C4-2B (cell line): ENCODE results near the gene JAM2.

Experiments used
- H3K27ac ChIP-seq: fragments of 450-650 bp; 2 replicates; pipeline ENCODE4 v1.5.1; 2017
- ZFX ChIP-seq: fragments of 450-650 bp; IDR thresholded peaks from 2 replicates; pipeline ENCODE4 v1.6.1; 2017
- TF ChIP-seq, protein P1 (sequence below): fragments of 450-650 bp; conservative IDR thresholded peaks from 2 replicates; pipeline ENCODE4 v1.5.1; 2017; ENCODE audit warnings: mild to moderate bottlenecking

JAM2 gene

DNA sequence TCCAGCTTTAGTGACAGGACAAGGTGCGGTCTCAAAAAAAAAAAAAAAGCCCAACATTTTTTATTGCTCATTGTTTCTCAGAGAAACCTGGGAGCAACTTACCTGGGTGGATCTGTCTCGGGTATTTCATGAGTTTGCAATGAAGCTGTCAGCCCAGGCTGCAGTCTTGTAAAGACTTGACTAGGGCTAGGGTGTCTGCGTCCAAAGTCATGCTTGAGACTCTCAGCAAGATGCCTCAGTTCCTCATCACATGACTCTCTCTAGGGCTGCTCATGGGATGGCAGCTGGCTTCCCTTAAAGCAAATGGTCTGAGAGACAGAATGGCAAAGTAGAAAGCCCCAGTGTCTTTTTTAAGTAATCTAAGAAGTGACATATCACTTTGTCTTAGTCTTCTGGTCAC is 103.8 kb downstream of the JAM2 start:
- no peak overlapping the region for H3K27ac ChIP-seq
- TF ChIP-seq, protein P1, sequence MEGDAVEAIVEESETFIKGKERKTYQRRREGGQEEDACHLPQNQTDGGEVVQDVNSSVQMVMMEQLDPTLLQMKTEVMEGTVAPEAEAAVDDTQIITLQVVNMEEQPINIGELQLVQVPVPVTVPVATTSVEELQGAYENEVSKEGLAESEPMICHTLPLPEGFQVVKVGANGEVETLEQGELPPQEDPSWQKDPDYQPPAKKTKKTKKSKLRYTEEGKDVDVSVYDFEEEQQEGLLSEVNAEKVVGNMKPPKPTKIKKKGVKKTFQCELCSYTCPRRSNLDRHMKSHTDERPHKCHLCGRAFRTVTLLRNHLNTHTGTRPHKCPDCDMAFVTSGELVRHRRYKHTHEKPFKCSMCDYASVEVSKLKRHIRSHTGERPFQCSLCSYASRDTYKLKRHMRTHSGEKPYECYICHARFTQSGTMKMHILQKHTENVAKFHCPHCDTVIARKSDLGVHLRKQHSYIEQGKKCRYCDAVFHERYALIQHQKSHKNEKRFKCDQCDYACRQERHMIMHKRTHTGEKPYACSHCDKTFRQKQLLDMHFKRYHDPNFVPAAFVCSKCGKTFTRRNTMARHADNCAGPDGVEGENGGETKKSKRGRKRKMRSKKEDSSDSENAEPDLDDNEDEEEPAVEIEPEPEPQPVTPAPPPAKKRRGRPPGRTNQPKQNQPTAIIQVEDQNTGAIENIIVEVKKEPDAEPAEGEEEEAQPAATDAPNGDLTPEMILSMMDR, result no peak
- TF ChIP-seq ZFX, result no peak

DNA sequence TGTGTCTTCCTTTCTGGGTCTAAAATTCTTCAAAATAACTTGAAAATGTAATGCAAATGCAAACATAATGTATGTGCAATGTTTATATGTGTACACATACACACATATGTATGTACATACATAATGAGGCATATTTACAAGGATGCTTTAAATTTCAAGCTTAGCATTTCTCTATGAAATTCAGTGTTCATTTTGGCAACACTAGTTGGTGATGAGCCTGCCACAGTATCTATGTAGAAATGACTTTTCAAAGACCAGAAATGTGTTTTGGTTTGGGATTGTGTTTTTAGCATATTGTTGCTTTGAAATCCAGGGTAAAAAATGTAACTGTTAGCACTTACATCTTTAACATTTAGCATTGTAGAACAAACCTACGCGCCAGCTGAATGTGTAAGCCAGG is 105.8 kb downstream of the JAM2 start:
- no peak for TF ChIP-seq ZFX
- TF ChIP-seq, protein P1, result no peak
- no peak overlapping the region for H3K27ac ChIP-seq

DNA sequence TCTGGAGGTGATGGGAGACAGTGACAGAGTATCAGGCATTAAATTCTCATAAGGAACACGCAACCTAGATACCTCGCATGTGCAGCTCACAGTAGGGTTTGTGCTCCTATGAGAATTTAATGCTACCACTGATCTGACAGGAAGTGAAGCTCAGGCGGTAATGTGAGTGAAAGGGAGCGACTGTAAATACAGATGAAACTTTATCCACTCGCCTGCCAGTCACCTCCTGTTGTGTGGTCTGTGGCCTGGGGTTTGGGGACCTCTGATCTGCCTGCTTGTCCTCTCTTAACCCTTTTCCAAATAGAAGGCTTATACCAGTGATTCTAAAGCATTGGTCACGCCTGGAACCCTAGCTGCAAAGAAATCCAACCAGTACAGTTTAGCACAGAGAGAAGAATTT is 111.0 kb downstream of the JAM2 start:
- no peak overlapping the region for H3K27ac ChIP-seq
- TF ChIP-seq ZFX, result no peak
- TF ChIP-seq, protein P1, result no peak

DNA sequence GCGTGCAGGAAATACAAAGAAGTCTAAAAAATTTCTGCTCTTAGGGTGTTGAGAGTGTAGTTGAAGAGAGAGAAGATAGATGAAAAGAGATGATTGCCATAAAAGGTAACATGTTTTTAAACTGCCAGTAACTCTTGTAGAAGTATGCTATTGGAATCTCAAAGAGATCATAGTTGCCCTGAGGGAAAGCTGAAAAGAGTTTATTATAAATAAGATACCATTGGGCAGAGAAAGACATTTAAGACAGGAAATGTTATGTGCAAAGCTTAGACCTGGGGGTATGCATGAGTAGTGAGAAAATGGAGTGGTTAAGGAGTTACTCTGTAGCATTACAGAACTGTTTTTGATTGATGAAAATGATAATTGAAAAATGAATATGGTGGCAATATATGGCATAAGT is 113.4 kb downstream of the JAM2 start:
- H3K27ac ChIP-seq, result no peak overlapping the region
- no peak for TF ChIP-seq ZFX
- TF ChIP-seq, protein P1, result no peak

DNA sequence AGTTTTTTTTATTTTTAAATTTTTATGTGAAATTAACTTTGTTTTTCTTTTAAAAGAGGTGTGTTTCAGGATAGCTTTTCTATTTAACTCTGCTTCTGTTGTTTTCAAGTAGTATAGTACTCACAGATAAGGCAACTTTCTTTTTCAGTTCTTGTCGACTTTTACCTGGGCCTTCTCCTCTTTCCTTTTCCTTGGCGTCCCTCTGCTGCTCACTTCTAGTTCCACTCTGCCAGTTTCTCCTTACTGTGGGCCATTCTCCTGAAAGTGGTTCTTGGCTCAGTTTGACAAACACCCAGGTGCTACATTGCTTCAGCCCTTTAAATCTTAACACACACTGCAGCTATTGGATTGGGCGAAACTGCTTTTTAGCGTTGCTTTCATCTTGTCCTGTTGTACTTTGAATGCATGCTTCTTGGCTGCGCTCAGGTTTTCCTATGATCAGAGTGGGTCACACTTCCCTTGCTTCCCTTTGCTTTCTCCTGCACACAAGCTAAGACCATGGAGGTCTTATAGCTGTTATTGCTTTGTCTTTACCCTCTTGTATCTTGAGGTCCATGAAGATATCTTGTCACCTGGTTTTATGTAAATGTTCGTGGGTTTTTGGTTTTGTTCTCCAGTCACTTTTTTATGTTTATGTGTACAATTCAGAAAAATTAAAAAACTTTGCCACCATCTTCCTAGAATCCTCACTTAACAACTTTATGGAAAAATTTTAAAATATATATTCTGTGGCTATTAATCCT is 117.3 kb downstream of the JAM2 start:
- no peak for TF ChIP-seq ZFX
- TF ChIP-seq, protein P1, result no peak
- no peak overlapping the region for H3K27ac ChIP-seq

DNA sequence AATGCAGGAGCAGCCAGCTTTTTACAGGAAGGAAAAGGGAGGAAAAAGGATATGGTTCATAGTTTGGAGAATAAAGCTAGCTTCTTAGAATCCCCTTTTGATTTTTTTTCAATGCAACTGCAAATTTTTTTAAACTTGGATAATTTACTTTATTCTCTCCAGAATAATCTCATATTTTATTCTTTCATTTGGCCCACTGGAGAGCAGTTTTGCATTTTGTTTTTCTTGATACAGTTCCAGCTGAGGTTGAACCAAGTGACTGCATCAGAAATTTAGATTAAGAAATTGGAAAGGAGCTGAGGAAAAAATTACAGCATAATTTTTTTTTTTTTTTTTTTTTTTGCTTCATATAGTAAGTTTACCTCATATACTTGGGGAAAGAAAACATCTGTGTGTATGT is 118.5 kb downstream of the JAM2 start:
- H3K27ac ChIP-seq, result no peak overlapping the region
- TF ChIP-seq, protein P1, result no peak
- no peak for TF ChIP-seq ZFX

DNA sequence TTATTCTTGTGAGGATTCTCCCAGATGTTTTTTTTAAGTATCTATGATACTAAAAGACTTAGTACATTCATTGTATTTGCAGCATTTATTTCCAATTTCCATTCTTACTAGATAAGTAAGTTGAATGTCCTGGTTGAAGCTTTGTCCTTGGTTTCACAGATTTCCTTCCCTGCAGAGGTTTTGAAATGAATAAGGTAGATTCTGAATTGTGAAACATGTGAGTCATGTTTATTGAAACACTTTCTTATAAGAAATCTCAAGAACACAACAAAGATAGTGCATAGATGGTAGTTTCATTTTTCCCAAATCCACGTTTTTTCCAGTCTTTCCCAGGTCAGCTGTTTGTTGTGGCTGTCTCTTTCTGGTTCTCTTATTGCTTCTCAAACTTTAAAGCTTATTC is 120.5 kb downstream of the JAM2 start:
- no peak overlapping the region for H3K27ac ChIP-seq
- TF ChIP-seq, protein P1, result no peak
- no peak for TF ChIP-seq ZFX
